Activated CD4-positive, CD25-positive, alpha-beta regulatory T cell treated with anti-CD3 and anti-CD28 coated beads, Interleukin-2, amount 50 U/mL, for 24 hours (primary cell): ENCODE data around the gene CLDN9.
"Not testable (repeated sequence)": the region's sequence is repeated elsewhere in the genome, so short reads cannot be mapped to it uniquely, and the experiment has no call there.

ENCODE experiments used
- ATAC-seq, 2 donors: fragments of 150-1000 bp; cut with Tn5 transposase; one replicate each; pipeline ENCODE4 v1.10.0; 2021; ENCODE audit warnings: mild to moderate bottlenecking in 1 of 2, moderate library complexity in 1 of 2

The CLDN9 gene

GRCh38 chr16:3035972-3036725, 23.4 kb downstream of the CLDN9 start:
- no peak for ATAC-seq

- no peak for ATAC-seq
These were observed 24.1 kb downstream of the CLDN9 start, which contains the start of gene BICDL2 for GRCh38 chr16:3036726-3037315. Gene BICDL2 (minus strand): TSS chr16:3036944. CDS start chr16:3035496, 1,448 bp downstream.

GRCh38 chr16:3038256-3038655, 25.5 kb downstream of the CLDN9 start:
- ATAC-seq = no peak

- no peak for ATAC-seq
These were observed 26.2 kb downstream of the CLDN9 start for GRCh38 chr16:3038896-3039295.

- ATAC-seq = no peak
These were observed 29.7 kb downstream of the CLDN9 start for GRCh38 chr16:3042376-3042775.

GRCh38 chr16:3044708-3045107, 32.0 kb downstream of the CLDN9 start:
- ATAC-seq = no peak

GRCh38 chr16:3045758-3046640, 33.3 kb downstream of the CLDN9 start, which contains the start of gene MMP25:
Gene MMP25 (plus strand): TSS chr16:3046561. CDS start chr16:3046918, 357 bp downstream.
- ATAC-seq = peak; percentile 14 to 32

- ATAC-seq = peak; percentile 36 to 42
These were observed 34.1 kb downstream of the CLDN9 start for GRCh38 chr16:3046641-3047386.

- no peak for ATAC-seq
These were observed 34.6 kb downstream of the CLDN9 start for GRCh38 chr16:3047387-3047720.

GRCh38 chr16:3049921-3050481, 37.3 kb downstream of the CLDN9 start:
- ATAC-seq = no peak

GRCh38 chr16:3050487-3050886, 37.8 kb downstream of the CLDN9 start:
- no peak for ATAC-seq

- no peak for ATAC-seq
These were observed 38.3 kb downstream of the CLDN9 start for GRCh38 chr16:3051009-3051408.

GRCh38 chr16:3051494-3051893, 38.8 kb downstream of the CLDN9 start:
- ATAC-seq = no peak

- peak; percentile 69 to 70 for ATAC-seq
These were observed 40.0 kb downstream of the CLDN9 start for GRCh38 chr16:3052571-3053329.

GRCh38 chr16:3053330-3053710, 40.6 kb downstream of the CLDN9 start:
- peak; percentile 64 to 66 for ATAC-seq

- ATAC-seq = no peak
These were observed 42.4 kb downstream of the CLDN9 start for GRCh38 chr16:3054965-3055733.

- not testable (repeated sequence) for ATAC-seq
These were observed 43.0 kb downstream of the CLDN9 start for GRCh38 chr16:3055734-3056115.

- ATAC-seq = no peak
These were observed 43.8 kb downstream of the CLDN9 start for GRCh38 chr16:3056336-3057180.
